HepG2 (cell line): ENCODE data around the gene BRMS1. TPM values are rescaled to one million over a fixed set of nuclear protein-coding genes. Genes with fewer than 3 reads are reported as not detected.

ENCODE experiments used
- CENPT ChIP-seq: sonication (generic); formaldehyde crosslinking; IDR thresholded peaks from 2 replicates; pipeline ENCODE4 v1.8.0; 2022; ENCODE audit warnings: low read depth, mild to moderate bottlenecking, moderate library complexity, missing genetic modification reagents
- CREM ChIP-seq, 2 experiments: sonication (generic) in 1 of 2; formaldehyde crosslinking in 1 of 2; IDR thresholded peaks; 2 replicates each; pipeline versions ENCODE4 v1.4.0 to v1.6.1; 2016 to 2020; ENCODE audit warnings: antibody characterized with exemption in 1 of 2, mild to moderate bottlenecking in 1 of 2, missing genetic modification reagents in 1 of 2
- FOSL1 ChIP-seq: sonication (generic); formaldehyde crosslinking; IDR thresholded peaks from 2 replicates; pipeline ENCODE4 v1.9.0; 2021; ENCODE audit warnings: missing genetic modification reagents, borderline replicate concordance
- FOXK2 ChIP-seq: fragments of 450-650 bp; IDR thresholded peaks from 2 replicates; pipeline ENCODE4 v1.6.1; 2016
- GATAD1 ChIP-seq: IDR thresholded peaks from 2 replicates; pipeline ENCODE4 v1.6.1; 2016; ENCODE audit warnings: missing genetic modification reagents, missing compliant biosample characterization
- GATAD2A ChIP-seq: IDR thresholded peaks from 2 replicates; pipeline ENCODE4 v1.6.1; 2016
- KMT2A ChIP-seq: sonication (generic); formaldehyde crosslinking; IDR thresholded peaks from 2 replicates; pipeline ENCODE4 v1.4.0; 2020; ENCODE audit warnings: missing genetic modification reagents
- MBNL3 ChIP-seq: fragments of 250-450 bp; sonication (Bioruptor Pico); conservative IDR thresholded peaks from 2 replicates; pipeline ENCODE4 v1.8.0; 2022; ENCODE audit warnings: mild to moderate bottlenecking, inconsistent platforms
- PBX3 ChIP-seq: sonication (generic); formaldehyde crosslinking; IDR thresholded peaks from 2 replicates; pipeline ENCODE4 v1.8.1; 2023; ENCODE audit warnings: missing genetic modification reagents, inconsistent platforms, borderline replicate concordance
- RFX3 ChIP-seq: IDR thresholded peaks from 2 replicates; pipeline ENCODE4 v1.6.1; 2016; ENCODE audit warnings: missing biosample characterization, missing genetic modification reagents
- SAP130 ChIP-seq: IDR thresholded peaks from 2 replicates; pipeline ENCODE4 v1.6.1; 2016; ENCODE audit warnings: low read depth
- SMC3 ChIP-seq: IDR thresholded peaks from 2 replicates; pipeline ENCODE4 v1.6.1; 2011; ENCODE audit warnings: low read length, improper control_type of control experiment
- ZBTB21 ChIP-seq: sonication (generic); formaldehyde crosslinking; IDR thresholded peaks from 2 replicates; pipeline ENCODE4 v1.4.0; 2020; ENCODE audit warnings: missing genetic modification reagents
- ZBTB39 ChIP-seq: sonication (generic); formaldehyde crosslinking; IDR thresholded peaks from 2 replicates; pipeline ENCODE4 v1.5.0; 2020; ENCODE audit warnings: missing genetic modification reagents
- ZC3H13 ChIP-seq: sonication (generic); formaldehyde crosslinking; IDR thresholded peaks from 2 replicates; pipeline ENCODE4 v1.8.1; 2023; ENCODE audit warnings: mild to moderate bottlenecking, missing genetic modification reagents, moderate library complexity
- ZFP62 ChIP-seq: sonication (generic); formaldehyde crosslinking; IDR thresholded peaks from 2 replicates; pipeline ENCODE4 v1.4.0; 2020; ENCODE audit warnings: missing genetic modification reagents
- ZFP91 ChIP-seq: sonication (generic); formaldehyde crosslinking; IDR thresholded peaks from 2 replicates; pipeline ENCODE4 v1.9.0; 2022; ENCODE audit warnings: missing genetic modification reagents, mild to moderate bottlenecking, borderline replicate concordance
- ZNF17 ChIP-seq: sonication (generic); formaldehyde crosslinking; IDR thresholded peaks from 2 replicates; pipeline ENCODE4 v1.5.0; 2020; ENCODE audit warnings: mild to moderate bottlenecking, missing genetic modification reagents
- ZNF234 ChIP-seq: sonication (generic); formaldehyde crosslinking; conservative IDR thresholded peaks from 2 replicates; pipeline ENCODE4 v1.5.1; 2020; ENCODE audit warnings: mild to moderate bottlenecking, missing genetic modification reagents
- ZNF546 ChIP-seq: sonication (generic); formaldehyde crosslinking; conservative IDR thresholded peaks from 2 replicates; pipeline ENCODE4 v1.8.1; 2023; ENCODE audit warnings: mild to moderate bottlenecking, missing genetic modification reagents
- ZNF562 ChIP-seq: sonication (generic); formaldehyde crosslinking; IDR thresholded peaks from 2 replicates; pipeline ENCODE4 v1.8.0; 2022; ENCODE audit warnings: missing genetic modification reagents, borderline replicate concordance
- ZNF589 ChIP-seq: sonication (generic); formaldehyde crosslinking; conservative IDR thresholded peaks from 2 replicates; pipeline ENCODE4 v1.8.0; 2022; ENCODE audit warnings: mild to moderate bottlenecking, moderate library complexity, missing genetic modification reagents
- ZNF644 ChIP-seq: IDR thresholded peaks from 2 replicates; pipeline ENCODE4 v1.6.1; 2016; ENCODE audit warnings: low read depth
- ZNF713 ChIP-seq: sonication (generic); formaldehyde crosslinking; IDR thresholded peaks from 2 replicates; pipeline ENCODE4 v1.4.0; 2020; ENCODE audit warnings: mild to moderate bottlenecking, missing genetic modification reagents
- ZNF891 ChIP-seq: sonication (generic); formaldehyde crosslinking; IDR thresholded peaks from 2 replicates; pipeline ENCODE4 v1.5.0; 2020; ENCODE audit warnings: mild to moderate bottlenecking, missing genetic modification reagents
- polyA plus RNA-seq, 8 experiments: library from polyadenylated mRNA; depleted of rRNA in 3 of 8; stranded (reverse) in 7 of 8; unstranded in 1 of 8; fragments of >200 nt; fragmentation: Illumina TruSeq in 4 of 8; extraction: Trizol in 4 of 8; gene quantifications; 2 replicates each; pipeline versions ENCODE4 v1.2.1 to v1.2.3, GENCODE V29; 2011 to 2016; ENCODE audit warnings: low read depth in 4 of 8, missing spikeins in 1 of 8, mixed read lengths in 1 of 8; ENCODE audit not compliant: insufficient read depth in 1 of 8
- total RNA-seq, 5 experiments: library from RNA; depleted of rRNA; stranded (reverse); fragments of >200 nt; fragmentation: Illumina TruSeq; extraction: Trizol; gene quantifications; 2 replicates each; pipeline ENCODE4 v1.2.3, GENCODE V29; 2016; ENCODE audit warnings: low read depth in 1 of 5
- TF ChIP-seq, protein P1 (sequence below): sonication (generic); formaldehyde crosslinking; IDR thresholded peaks from 2 replicates; pipeline ENCODE4 v1.8.0; 2022; ENCODE audit warnings: missing genetic modification reagents, mild to moderate bottlenecking, borderline replicate concordance

BRMS1 gene
- total and polyA plus RNA-seq, 2 of the 13 experiments (the other 11 are each of a cell fraction or from before 2014, with no cell fraction given), result 15.8 to 55.7 TPM

GRCh38 chr11:66328302-66329144, 16.4 kb downstream of the BRMS1 start (continued):
- TF ChIP-seq SAP130 (CRISPR knock-in tag) (peak; percentile 85), RFX3 (CRISPR knock-in tag) (no peak), GATAD1 (CRISPR knock-in tag) (peak; percentile 76), GATAD2A (CRISPR knock-in tag) (peak; percentile 80), ZNF17 (no peak), CENPT (CRISPR knock-in tag) (no peak), ZNF891 (CRISPR knock-in tag) (0 out of 2 replicates have a peak, but pooled peaks have one; percentile 57), ZFP62 (CRISPR knock-in tag) (no peak), KMT2A (CRISPR knock-in tag) (no peak), SMC3 (peak; percentile 75), ZNF713 (CRISPR knock-in tag) (no peak), ZNF234 (CRISPR knock-in tag) (no peak), ZBTB39 (CRISPR knock-in tag) (no peak), PBX3 (CRISPR knock-in tag) (no peak), ZNF562 (CRISPR knock-in tag) (no peak), ZNF589 (0 out of 2 replicates have a peak, but pooled peaks have one; percentile 68), MBNL3 (CRISPR knock-in tag) (no peak), ZNF546 (CRISPR knock-in tag) (0 out of 2 replicates have a peak, but pooled peaks have one; percentile 73), ZBTB21 (CRISPR knock-in tag) (peak; percentile 42; the same call in 1 of the 2 replicates), CREM (IDR thresholded peaks at IDR 0.05) (no peak), CREM (CRISPR knock-in tag; IDR thresholded peaks at IDR 0.05) (no peak), ZNF644 (CRISPR knock-in tag) (peak; percentile 10; the same call in 1 of the 2 replicates), ZC3H13 (CRISPR knock-in tag) (peak; percentile 73; the same call in 1 of the 2 replicates), ZFP91 (CRISPR knock-in tag) (peak; percentile 92), FOXK2 (no peak), FOSL1 (no peak)
- TF ChIP-seq, protein P1, sequence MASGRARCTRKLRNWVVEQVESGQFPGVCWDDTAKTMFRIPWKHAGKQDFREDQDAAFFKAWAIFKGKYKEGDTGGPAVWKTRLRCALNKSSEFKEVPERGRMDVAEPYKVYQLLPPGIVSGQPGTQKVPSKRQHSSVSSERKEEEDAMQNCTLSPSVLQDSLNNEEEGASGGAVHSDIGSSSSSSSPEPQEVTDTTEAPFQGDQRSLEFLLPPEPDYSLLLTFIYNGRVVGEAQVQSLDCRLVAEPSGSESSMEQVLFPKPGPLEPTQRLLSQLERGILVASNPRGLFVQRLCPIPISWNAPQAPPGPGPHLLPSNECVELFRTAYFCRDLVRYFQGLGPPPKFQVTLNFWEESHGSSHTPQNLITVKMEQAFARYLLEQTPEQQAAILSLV, result 0 out of 2 replicates have a peak, but pooled peaks have one; percentile 69
